IPS-NIHi11 (cell line): ENCODE measurements around the gene KIAA0319L.
"Not testable (repeated sequence)": the region's sequence is repeated elsewhere in the genome, so short reads cannot be mapped to it uniquely, and the experiment has no call there.

ENCODE experiments used
- DNase-seq: peaks from one replicate; pipeline ENCODE4 v3.0.0; 2012; ENCODE audit warnings: mixed read lengths, low spot score

The KIAA0319L gene

DNA sequence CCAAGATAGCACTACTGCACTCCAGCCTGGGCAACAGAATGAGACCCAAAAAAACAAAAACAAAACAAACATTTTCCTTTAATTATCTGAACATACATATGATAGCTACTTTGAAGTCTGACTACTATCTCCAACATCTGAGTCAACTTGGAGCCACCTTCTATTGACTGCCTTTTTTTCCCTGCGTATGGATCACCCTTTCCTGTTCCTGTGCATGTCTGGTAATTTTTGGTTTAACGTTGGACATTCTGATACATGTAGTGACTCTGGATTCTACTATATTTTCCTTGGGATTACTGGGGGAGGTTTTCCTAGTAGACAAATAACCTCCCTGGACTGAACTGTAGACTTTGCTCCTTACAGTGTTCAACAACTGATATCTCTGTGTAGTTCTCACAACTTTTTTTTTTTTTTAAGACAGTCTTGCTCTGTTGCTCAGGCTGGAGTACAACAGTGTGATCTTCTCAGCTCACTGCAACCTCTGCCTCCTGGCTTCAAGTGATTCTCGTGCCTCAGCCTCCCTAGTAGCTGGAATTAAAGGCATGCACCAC is 70.3 kb downstream of the KIAA0319L start:
- DNase-seq = no peak

DNA sequence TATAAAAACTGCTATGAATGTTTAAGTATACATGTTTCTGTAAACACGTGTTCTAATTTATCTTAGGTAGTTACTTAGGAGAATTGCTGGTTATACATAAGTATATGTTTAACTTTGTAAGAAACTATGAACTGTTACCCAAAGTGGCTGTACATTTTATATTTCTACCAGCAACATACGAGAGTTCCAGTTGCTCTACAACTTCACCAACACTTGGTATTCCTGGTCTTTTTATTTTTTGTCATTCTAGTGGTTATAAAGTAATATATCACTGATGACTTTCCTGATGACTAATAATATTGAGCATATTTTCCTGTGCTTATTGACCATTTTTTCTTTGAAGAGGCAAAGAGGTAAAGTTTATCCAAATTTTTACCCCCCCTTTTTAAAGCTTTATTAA is 76.0 kb downstream of the KIAA0319L start:
- DNase-seq = no peak

DNA sequence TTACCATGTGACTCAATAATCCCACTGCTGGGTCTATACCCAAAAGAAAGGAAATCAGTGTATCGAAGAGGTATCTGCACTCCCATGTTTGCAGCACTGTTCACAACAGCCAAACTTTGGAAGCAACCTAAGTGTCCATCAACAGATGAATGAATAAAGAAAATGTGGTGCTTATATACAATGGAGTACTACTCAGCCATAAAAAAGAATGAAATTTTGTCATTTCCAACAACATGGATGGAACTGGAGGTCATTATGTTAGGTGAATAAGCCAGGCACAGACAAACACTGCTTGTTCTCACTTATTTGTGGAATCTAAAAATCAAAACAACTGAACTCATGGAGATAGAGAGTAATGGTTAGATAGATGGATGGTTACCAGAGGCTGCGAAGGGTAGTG is 79.3 kb downstream of the KIAA0319L start:
- no peak for DNase-seq

DNA sequence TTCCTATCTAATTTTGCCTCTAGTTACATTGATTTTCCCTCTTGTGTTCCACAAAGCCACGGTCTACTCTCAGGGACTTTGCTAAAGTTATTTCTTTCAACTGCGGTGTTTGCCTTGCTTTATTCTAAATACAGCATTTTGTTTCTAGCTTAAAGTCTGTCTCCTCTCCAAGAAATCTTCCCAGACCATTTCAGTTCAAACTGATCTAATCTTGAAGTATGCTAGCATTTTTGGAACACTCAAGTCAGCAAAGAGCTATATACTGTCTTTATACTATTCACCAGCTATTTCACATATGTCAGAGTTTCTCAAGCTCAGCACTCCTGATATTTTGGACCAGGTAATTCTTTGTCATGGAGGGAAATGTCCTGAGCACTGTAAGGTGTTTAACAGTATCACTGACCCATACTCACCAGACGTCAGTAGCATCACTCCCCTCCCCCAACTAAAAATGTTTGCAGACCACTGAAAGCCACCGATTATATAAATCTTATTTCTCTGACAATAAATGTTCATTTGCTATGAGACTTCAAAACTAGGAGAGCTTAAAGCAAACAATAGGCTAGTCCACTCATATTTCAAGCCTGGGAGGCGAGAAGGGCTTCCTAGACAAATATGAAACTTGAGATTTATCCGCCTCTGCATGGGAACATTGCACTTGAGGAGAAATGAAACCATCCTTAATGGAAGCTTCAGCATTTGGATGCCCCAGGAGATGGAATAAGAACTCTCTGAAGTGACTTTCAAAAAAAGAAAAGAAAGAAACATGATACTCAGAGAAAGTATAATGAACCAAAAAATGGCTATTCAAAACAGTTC is 81.1 kb downstream of the KIAA0319L start:
- no peak for DNase-seq

DNA sequence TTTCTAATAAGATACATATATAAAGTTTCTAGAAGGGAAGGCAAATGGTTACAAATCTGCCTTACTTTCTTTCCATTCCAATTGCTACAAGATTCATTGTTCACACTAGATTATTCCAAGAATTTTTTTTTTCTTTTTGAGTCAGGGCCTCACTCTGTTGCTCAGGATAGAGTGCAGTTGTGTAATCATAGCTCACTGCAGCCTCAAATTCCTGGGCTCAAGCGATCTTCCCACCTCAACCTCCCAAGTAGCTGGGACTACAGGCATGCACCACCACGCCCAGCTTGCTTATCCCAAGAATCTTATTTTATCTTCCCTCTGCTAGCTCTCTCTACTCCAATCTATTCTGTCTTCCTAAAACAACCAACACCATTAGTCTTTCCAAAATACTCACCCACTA is 81.8 kb downstream of the KIAA0319L start:
- no peak for DNase-seq

DNA sequence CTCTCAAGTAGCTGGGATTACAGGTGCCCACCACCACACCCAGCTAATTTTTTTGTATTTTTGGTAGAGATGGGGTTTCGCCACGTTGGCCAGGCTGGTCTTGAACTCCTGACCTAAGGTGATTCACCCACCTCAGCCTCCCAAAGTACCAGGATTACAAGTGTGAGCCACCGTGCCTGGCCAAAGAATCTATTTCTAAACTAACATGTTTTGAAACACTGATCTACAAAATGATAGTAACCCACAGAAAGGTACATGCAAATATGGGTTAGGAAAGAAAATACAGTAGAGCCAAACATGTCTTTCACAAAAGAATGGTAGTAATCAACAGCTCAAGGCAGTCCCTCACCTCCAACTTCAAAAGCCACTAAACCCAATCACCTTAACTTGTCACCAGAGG is 84.0 kb downstream of the KIAA0319L start:
- DNase-seq = not testable (repeated sequence)

DNA sequence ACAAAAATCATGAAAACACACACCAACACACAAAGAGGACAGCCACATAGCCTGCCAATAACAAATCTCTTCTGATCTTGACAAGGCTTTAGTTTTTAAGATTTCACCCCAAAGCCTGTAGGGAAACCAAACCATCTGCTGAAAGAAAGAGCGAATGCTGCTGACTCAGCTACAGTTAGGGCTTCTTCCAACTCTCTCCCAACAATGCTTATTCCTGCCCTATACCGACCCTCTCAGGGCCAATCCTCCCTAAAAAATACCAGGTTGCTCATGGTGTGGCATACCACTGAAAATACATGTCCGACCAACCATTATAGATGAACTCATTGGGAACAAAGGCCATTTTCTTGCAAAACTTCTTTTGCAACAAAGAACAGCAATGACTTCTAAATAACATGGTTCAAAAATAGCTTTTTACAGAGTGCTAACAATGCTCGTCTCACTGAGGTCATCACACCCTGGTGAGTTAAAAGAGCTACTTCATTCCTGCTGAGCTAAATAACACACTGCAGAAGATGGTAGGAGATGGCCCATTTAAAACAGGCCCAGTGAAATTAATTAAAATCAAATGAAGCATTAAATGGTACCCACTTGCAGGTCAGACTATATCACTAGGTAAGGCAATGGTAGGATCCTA is 86.1 kb downstream of the KIAA0319L start:
- DNase-seq = peak; percentile 23

DNA sequence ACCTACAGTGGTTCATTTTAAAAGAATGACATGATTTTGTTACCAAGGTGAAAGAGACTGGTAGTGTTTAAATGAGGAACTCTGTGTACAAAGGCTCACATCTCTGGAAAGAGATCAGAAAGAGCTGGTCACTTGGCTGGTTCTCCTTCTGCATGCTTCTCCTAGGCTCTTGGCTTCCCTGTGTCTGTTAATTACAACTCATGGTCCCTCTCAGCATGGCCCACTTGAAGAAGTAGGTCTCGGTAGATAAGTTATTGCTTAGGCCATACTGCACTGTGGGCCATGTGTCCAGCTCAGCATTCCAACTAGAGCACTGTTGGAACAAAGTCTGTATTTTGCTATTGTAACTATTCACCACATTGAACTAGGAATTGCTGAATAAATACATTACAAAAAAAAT is 91.1 kb downstream of the KIAA0319L start:
- no peak for DNase-seq

DNA sequence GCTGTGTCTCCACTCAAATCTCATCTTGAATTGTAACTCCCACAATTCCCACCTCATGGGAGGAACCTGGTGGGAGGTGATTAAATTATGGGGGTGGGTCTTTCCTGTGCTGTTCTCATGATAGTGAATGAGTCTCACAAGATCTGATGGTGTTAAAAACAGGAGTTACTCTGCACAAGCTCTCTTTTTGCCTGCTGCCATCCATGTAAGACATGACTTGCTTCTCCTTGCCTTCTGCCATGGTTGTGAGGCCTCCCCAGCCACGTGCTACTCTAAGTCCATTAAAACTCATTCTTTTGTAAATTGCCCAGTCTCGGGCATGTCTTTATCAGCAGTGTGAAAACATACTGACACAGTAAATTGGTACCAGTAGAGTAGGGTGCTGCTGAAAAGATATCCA is 93.5 kb downstream of the KIAA0319L start:
- not testable (repeated sequence) for DNase-seq

DNA sequence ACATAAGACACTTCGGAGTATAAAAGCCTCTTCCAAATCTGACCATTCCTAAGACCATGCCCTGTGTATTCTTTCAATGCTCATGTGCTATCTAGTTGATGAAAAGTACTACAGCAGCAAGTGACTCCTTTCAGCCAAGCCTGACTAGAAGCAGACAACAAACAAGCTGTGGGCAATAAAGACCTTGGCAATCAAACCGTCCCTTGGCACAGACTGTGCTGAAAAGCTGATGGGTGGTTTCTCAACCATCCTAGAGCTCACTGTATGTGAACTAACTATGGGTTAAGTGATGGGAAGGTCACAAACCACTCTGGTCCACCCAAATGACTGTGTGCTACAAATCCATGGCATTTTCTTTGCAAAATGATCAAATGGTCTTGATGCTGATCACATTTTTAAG is 94.0 kb downstream of the KIAA0319L start:
- DNase-seq = no peak

DNA sequence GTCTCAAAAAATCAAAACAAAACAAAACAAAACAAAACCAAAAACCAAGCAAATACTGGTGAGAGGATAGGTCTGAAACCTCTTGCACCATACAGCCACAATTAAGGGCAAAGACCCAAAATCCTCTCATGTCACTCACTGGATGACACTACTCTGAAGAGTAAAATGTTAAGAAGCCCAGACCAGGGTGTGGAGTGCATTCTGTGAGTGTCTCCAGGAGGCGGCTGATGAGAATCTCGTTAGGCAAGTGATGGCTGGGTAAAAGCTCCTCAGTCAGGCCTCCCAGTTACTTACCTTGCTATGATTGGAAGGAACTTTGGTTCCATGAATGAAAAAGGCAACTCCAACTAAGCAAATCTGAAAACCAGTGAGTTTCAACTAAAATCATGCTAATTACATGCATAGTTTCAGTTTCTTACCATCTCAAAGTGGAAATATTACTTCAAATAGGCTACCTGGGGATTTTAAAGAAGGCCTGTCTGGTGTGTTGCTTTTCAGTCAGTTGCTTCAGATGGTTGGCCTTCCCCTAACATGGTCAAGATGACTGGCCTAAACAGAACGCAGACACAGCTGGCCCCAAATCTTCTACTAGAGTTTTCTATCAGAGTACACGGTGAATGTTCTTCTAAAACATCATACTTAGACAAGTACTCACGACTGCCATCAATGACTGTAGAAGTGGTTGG is 95.1 kb downstream of the KIAA0319L start:
- DNase-seq = no peak

DNA sequence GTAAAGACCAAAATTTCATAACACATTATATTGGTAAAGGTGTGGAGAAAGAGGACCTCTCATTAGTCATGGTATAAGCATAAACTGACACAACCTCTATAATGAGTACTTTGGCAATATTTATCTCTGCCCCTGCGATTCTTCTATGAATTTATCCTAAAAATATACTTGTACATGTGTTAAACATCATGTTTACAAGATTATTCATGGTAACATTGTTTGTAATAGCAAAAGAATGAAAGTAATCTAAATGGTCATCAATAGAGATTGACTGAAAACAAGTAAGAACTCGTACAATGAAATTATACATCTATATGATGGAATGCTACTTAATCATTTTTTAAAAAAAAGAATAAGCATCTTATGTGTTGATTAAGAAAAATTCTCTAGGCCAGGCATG is 96.4 kb downstream of the KIAA0319L start:
- no peak for DNase-seq

DNA sequence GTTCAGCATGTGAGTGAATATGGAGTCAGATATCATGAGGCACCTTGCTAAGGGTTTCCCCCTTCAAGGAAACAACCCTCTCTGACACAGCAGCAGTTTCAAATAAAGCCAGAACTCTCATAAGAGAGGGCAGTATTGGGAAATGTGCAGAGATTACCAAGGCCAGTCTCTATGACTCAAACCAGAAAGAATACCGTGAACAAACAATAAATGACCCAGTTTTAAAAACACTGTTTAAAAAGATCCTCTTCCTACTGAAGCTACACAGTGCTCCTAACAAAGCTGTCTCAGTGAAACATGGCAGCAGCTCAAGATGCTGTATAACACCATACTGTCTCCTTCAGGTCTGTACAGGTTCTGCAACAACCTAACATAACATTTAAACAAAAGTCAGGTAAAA is 102.6 kb downstream of the KIAA0319L start:
- DNase-seq = no peak

DNA sequence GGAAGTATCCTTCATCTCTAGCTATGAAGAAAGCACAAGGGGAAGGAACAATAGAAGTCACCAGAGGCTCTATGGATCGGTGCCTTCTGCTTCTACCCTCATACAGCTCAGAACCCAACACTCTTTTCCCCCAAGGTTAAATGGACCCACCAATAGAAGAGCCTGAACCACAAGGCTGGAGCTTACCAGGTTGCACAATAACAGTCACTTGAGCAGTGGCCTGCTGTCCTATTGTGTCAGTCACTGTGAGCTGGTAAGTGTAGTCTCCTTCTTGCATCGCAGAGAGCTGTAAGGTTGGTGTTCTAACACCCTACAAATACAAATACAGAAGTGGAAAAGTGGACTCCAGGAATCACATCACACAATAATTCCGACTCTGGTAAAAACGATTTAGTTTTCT is 103.0 kb downstream of the KIAA0319L start:
- no peak for DNase-seq

DNA sequence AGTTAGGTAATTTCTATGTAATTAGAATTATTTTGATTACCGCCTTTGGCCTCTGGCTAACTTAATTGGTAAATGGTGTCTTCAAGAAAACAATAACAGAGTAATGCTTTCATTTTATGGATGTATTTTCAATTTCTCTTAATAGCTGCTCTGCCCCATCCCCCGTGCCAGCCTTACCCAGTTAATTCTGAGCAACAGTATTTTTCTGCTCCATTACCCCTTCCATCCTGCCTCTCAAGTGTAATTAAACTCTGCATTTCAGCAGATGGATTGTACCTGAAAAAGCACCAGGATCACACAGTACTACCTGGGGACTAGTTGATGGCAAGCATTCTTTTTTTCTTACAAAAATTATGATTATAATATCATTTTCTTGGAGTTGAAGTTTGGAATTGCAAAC is 104.2 kb downstream of the KIAA0319L start:
- no peak for DNase-seq

DNA sequence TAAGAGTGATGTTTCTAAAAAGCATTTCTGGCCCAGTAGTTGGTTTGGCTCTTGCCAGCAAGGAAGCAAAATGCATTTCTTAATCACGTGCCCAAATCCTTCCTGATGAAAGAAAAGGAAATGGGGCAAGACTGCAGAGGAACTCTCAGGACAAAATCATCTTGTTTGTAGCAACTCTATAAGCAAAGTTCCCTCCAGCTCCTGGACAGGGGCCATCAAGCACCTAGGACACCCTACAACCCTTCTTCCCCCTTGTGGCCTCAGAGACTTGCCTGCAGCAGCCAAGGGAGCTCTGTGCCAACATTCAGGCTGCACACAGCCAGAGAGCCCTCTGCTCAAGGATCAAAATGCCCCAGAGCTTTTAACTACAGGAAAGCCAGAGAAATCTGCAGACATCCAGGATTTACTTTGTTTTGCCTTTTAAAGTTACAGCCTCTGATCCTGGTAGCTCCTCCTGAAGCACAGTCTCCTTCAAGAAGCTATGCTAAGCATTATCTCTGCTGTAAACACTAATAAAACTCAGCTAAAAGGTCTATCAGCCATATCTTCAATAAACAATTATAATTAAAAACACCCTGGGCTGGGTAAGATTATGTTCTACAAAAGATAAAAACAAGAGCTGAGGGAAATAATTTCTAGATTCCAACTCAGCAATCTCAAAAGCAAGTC is 105.0 kb downstream of the KIAA0319L start:
- no peak for DNase-seq

DNA sequence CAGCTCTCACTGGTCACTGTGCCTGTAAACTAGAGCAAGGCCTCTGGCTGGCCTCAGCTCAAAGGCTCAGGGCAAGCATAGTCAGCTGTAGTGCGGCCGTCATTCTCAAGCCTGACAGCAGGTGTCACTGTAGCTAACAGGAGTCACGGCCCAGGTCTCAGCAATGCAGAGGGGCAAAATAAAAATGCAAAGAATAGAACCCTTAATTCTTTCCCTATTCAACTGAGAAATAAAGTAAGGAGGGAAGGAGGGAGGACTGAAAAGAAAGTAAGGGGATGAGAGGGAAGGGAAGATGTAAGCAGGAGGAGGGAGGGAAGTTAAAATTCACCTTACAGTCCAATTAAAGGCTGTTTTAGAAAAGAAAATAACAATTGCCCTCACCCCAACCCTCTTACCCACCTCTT is 106.1 kb downstream of the KIAA0319L start:
- peak; percentile 83 for DNase-seq

DNA sequence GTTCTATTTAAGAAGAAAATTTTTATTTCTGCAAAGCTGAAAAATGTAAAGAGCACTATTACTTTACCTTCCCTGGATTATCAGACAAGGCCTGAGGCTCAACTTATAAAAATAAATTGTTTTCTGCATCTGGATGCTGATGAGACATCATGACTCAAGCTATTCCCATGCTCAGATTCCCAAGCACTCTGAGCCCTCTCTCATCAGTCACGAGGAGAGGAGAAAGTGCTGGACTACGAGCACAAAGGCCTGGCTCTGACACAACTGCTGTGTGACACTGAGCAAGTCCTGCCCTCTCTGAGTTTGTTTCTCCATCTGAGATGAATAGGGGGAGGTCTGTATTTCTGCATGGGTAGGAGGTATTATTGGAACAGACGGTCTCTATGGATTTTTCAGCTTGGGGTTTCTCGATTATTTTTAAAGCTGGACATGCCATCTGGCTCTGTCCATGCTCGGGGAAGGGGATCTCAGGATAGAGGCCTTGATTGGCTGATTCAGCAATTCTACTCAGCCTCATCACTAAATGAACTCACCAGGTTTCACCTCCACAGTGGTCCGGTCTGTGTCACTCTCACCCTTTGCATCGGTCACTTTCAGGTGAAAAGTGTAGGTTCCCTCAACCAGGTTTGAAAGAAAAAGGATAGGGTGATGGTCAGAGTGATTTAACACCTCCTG is 107.7 kb downstream of the KIAA0319L start:
- DNase-seq = no peak

DNA sequence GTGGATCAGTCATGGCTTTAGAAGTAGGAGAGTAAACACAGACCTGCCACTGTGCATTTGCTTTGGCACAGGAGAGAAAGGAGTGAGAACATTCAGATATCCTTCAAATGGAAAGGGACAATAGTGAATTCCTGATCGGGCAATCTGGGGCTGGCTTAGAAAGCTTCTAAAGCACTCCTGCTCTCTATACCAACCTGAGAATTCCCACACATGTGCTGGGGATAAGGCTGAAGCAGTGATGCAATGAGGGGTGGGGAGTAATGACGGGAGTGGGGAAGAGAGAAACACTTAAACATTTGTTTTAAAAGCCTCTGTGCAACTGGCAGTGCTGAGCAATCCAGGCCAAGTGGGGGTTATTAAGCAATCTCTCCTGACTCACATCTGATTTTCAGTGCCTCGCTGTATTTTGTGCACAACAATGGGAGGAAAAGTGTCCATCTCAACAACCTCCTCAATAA is 108.8 kb downstream of the KIAA0319L start:
- DNase-seq = no peak

DNA sequence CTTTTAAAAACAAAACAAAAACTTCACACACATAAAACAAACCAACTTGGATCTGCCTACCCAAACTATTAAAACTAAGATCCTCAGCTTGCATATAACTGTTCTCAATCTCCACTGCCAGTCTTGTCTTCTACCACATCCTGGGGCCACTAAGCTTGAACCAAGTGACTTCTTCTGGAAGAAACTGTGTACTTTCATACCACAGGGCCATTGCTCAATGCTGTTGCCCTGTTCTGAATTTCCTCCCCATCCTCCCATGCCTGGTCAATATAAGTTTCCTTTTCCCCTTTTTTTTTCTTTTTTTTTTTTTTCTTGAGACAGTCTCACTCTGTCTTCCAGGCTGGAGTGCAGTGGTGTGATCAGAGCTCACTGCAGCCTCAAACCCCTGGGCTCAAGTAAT is 109.9 kb downstream of the KIAA0319L start:
- no peak for DNase-seq

DNA sequence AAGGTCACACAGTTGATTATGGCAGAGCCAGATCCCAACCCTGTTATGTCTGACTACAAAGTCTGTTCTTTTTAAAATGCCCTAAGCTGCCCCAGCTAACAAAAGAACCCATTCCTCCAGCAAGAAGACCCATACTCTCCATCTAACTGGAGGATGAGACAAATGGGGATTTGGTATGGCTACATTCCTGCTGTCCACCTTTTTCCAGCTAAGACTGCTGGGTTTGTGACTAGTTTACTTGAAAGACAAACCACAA is 112.8 kb downstream of the KIAA0319L start:
- no peak for DNase-seq
